Stomach (tissue), 9 donors: ENCODE measurements around the gene OBP2A. TPM values are rescaled to one million over a fixed set of nuclear protein-coding genes. Genes with fewer than 3 reads are reported as not detected.

ENCODE experiments used
- DNase-seq, 2 donors: peaks; one replicate each; pipeline versions ENCODE4 v3.0.0 to v3.0.0-alpha.2; 2013 to 2019
- H3K27ac ChIP-seq, 5 donors: fragments of 200-600 bp in 4 of 5; sonication (generic) in 4 of 5; one replicate each; pipeline ENCODE4 v1.5.1; 2013 to 2019; ENCODE audit warnings: mild to moderate bottlenecking in 1 of 5, moderate library complexity in 1 of 5
- H3K27me3 ChIP-seq, 3 donors: fragments of 200-600 bp; sonication (generic); one replicate each; pipeline ENCODE4 v1.5.1; 2017 to 2019; ENCODE audit warnings: mixed run types in 1 of 3
- H3K36me3 ChIP-seq, 4 donors: fragments of 200-600 bp; sonication (generic); 1 replicate in 3 of 4; 2 replicates in 1 of 4; pipeline ENCODE4 v1.5.1; 2016 to 2019
- H3K4me1 ChIP-seq, 4 donors: fragments of 200-600 bp; sonication (generic); one replicate each; pipeline ENCODE4 v1.5.1; 2016 to 2019
- H3K4me3 ChIP-seq, 4 donors: fragments of 200-600 bp; sonication (generic) in 3 of 4; one replicate each; pipeline ENCODE4 v1.5.1; 2016 to 2019; ENCODE audit warnings: mild to moderate bottlenecking in 1 of 4
- H3K9me3 ChIP-seq, 4 donors: fragments of 200-600 bp; sonication (generic); one replicate each; pipeline ENCODE4 v1.5.1; 2016 to 2019
- CTCF ChIP-seq, 7 experiments: fragments of 450-650 bp in 4 of 7; fragments of 200-600 bp in 3 of 7; sonication (generic) in 3 of 7; IDR thresholded peaks; one replicate each; pipeline ENCODE4 v1.5.1; 2016 to 2019; ENCODE audit warnings: antibody characterized with exemption in 7 of 7, control low read depth in 2 of 7, mild to moderate bottlenecking in 1 of 7
- EP300 ChIP-seq: sonication (generic); formaldehyde crosslinking; IDR thresholded peaks from one replicate; pipeline ENCODE4 v1.6.1; 2017; ENCODE audit warnings: antibody characterized with exemption
- POLR2A ChIP-seq, 4 donors: fragments of 450-650 bp; IDR thresholded peaks; one replicate each; pipeline ENCODE4 v1.6.1; 2016; ENCODE audit warnings: antibody characterized with exemption in 4 of 4, control low read depth in 2 of 4, mild to moderate bottlenecking in 1 of 4, moderate library complexity in 1 of 4
- POLR2AphosphoS5 ChIP-seq, 3 donors: sonication (generic); formaldehyde crosslinking; IDR thresholded peaks; one replicate each; pipeline ENCODE4 v1.6.1; 2016; ENCODE audit warnings: antibody characterized with exemption in 3 of 3
- WGBS, 5 donors: extraction: QIAGEN DNeasy Blood & Tissue Kit in 3 of 5; methylation state at CpG; one replicate each; pipeline versions ENCODE4 v1.1.5 to v1.1.7; 2013 to 2018; 5-methylcytosine and 5-hydroxymethylcytosine counted together
- intact Hi-C: fragments of 100-400 bp; cut with DNase I; formaldehyde crosslinking; loops from one replicate; pipeline ENCODE4 v1.15.1; 2023; ENCODE audit warnings: low total_unique reads
- polyA plus RNA-seq, 3 donors: library from polyadenylated mRNA; stranded (reverse); fragments of 200-250 nt; gene quantifications; one replicate each; pipeline ENCODE4 v1.2.3, GENCODE V29; 2013
- total RNA-seq, 5 donors: library from RNA; depleted of rRNA; stranded (reverse); fragments of >200 nt; gene quantifications; one replicate each; pipeline versions ENCODE4 v1.1.0 to v1.2.3, GENCODE V29; 2014 to 2016
- donor health status: healthy with polysubstance abuse.
- donor health status: Bipolar disorder and iron deficiency.
- donor health status: healthy.

The OBP2A gene
- total and polyA plus RNA-seq, 8 donors: not detected

- H3K9me3 ChIP-seq: no peaks in the 10 kb centered on the region
- 89 to 93% (median 92%) methylated on average over 10 of the region's 10 CpGs for WGBS, 5 donors
- H3K27me3 ChIP-seq: peaks cover 0 to 56% (median 16%) of the 10 kb centered on the region in 3 donors
- no peaks in the 10 kb centered on the region for H3K36me3 ChIP-seq
- no peak overlapping the region for H3K27ac ChIP-seq
- no peak overlapping the region for H3K4me3 ChIP-seq
- TF ChIP-seq CTCF (IDR thresholded peaks at IDR 0.05): no peak
- no peak for TF ChIP-seq POLR2AphosphoS5 (IDR thresholded peaks at IDR 0.05)
- no peak for TF ChIP-seq EP300
- TF ChIP-seq POLR2A (IDR thresholded peaks at IDR 0.05): no peak
- peak in 1 of 2 donors; percentile 3 for DNase-seq
- intact Hi-C loops: no loop called here
- no peaks in the 10 kb centered on the region for H3K4me1 ChIP-seq
These were observed 26.6 kb upstream of the OBP2A start for GRCh38 chr9:135519179-135519971.

- Histone ChIP-seq H3K27ac (no peak within 1 kb of the TSS), H3K36me3 (no peaks in the 10 kb centered on the region), H3K4me3 (no peak within 1 kb of the TSS), H3K4me1 (no peaks in the 10 kb centered on the region), H3K27me3 (peaks cover 0 to 59% (median 16%) of the 10 kb centered on the region in 3 donors), H3K9me3 (no peaks in the 10 kb centered on the region)
- intact Hi-C loops: no loop called here
- 77 to 81% (median 79%) methylated on average over 18 of the region's 18 CpGs for WGBS, 5 donors
- TF ChIP-seq POLR2AphosphoS5 (IDR thresholded peaks at IDR 0.05): no peak
- TF ChIP-seq CTCF (IDR thresholded peaks at IDR 0.05): no peak
- no peak for TF ChIP-seq EP300
- TF ChIP-seq POLR2A (IDR thresholded peaks at IDR 0.05): no peak
- DNase-seq: peak in 1 of 2 donors; percentile 13
These were observed 24.9 kb upstream of the OBP2A start, which contains the start of gene LCN1 for GRCh38 chr9:135520916-135521607. Gene LCN1, plus strand, starts transcription at chr9:135521440. Its CDS starts 58 bp downstream, at chr9:135521498.

GRCh38 chr9:135521608-135522095, 24.3 kb upstream of the OBP2A start:
- Histone ChIP-seq H3K27me3 (peaks cover 0 to 59% (median 16%) of the 10 kb centered on the region in 3 donors), H3K9me3 (no peaks in the 10 kb centered on the region), H3K36me3 (no peaks in the 10 kb centered on the region), H3K4me3 (no peak overlapping the region), H3K27ac (no peak overlapping the region), H3K4me1 (no peaks in the 10 kb centered on the region)
- TF ChIP-seq POLR2AphosphoS5 (IDR thresholded peaks at IDR 0.05) (no peak), POLR2A (IDR thresholded peaks at IDR 0.05) (no peak), EP300 (no peak), CTCF (IDR thresholded peaks at IDR 0.05) (no peak)
- 77 to 88% (median 78%) methylated on average over 4 to 11 of the region's 11 CpGs for WGBS, 5 donors
- DNase-seq: peak in 1 of 2 donors; percentile 24
- intact Hi-C loops: no loop called here

GRCh38 chr9:135522137-135522877, 23.6 kb upstream of the OBP2A start:
- Histone ChIP-seq H3K27ac (no peak overlapping the region), H3K9me3 (no peaks in the 10 kb centered on the region), H3K36me3 (no peaks in the 10 kb centered on the region), H3K27me3 (peaks cover 0 to 64% (median 16%) of the 10 kb centered on the region in 3 donors), H3K4me1 (no peaks in the 10 kb centered on the region), H3K4me3 (no peak overlapping the region)
- WGBS, 5 donors: 62 to 73% (median 66%) methylated on average over 10 to 16 of the region's 16 CpGs
- intact Hi-C loops: no loop called here
- TF ChIP-seq POLR2AphosphoS5 (IDR thresholded peaks at IDR 0.05): no peak
- TF ChIP-seq CTCF (IDR thresholded peaks at IDR 0.05): no peak
- no peak for TF ChIP-seq EP300
- no peak for TF ChIP-seq POLR2A (IDR thresholded peaks at IDR 0.05)
- DNase-seq: peak in 1 of 2 donors; percentile 11
